ENCODE measurements around the gene PXDC1.
"Not testable (repeated sequence)": the region's sequence is repeated elsewhere in the genome, so short reads cannot be mapped to it uniquely, and the experiment has no call there.

The PXDC1 gene

DNA sequence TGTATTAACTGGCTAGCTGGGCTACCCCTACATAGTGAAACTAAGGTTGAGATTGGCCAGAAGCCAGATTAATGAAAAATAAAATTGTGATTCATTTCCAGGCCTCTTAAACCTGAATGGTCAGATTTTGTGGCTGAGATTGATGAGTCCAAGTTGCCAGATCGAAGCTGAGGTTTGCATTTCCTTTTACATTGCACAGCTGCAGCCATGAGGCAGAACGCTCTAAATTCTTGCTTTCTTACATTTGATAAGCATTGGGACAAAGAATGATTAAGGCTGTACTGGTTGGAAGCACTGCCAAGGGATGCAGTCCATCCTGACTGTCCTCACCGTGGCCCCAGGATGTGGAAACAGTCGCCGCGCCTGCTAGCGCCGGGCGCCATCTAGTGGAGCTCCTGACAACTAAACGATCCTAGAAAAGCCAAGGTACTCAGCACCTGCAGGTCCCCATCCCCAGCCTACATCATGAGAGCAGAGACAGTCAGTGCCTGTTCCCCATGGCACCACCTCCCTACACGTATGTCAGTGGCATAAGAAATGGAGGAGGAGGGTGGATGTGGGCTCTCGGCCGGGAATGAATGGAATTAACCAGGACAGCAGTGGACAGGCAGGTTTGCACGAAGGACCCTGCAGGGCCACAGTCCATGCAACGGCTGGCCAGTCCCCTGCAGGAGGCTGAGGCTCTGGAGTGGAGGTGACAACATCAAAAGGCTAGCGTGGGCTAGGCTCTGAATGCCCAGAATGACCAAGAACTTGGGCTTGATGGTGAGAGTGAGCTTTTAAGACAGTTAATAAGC, 19.0 kb downstream of the PXDC1 start:
- DNase-seq (ENCODE audit: low read depth in 3 of 3) = peak; percentile 26 to 61 (median 36)

DNA sequence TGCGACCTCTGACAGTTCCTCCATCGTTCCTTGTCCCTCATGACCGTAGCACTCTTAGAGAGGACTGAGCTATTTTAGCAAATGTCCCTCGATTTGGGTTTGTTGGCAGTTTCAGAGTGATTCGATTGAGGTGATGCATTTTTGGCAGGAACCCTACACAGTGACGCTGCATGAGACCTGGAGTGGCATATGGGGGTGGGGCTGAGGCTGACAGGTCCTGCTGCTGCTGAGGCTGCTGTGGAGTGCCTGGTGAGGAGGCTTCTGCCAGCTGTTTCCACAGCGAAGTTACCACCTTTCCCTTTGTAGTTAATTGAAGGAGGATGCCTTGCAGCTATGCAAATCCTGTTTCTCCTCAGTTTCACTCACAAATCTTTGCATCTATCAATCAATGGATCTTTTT, 19.8 kb downstream of the PXDC1 start:
- DNase-seq (ENCODE audit: low read depth in 3 of 3) = no peak

DNA sequence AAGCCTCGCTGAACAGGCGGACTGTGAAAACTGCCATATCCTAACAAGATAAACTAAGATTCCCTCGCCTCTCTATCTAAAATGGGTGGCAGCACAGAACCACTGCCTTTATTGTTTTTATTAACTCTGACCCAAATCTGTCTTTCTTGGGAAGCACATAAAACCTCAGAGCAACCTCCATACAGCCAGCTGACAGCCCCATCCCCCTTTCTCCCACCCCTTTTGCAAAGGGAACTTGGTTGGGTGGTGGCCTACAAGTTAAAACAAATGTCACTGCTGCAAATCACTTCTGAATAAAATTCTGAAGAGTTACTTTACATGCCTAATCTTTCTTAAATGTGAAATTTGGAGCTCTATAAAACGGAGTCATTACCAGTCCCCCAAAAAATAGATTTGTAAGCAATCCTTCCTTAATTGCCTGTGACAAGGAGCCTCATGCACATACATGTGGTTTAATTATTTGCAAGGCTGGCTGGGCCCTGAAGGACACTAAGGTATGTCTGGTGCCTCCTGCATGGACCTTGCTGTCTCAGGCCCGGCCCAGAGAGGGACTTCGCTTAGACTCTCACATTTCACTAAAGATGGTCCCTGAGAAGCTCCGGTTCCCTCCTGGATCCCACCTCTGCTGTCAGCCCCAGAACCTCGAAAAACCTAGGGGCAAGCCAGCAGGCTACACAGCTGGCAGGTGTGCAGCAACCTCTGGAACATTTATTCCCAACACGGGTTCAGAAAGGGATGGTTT, 21.7 kb downstream of the PXDC1 start:
- no peak for DNase-seq (ENCODE audit: low read depth in 3 of 3)

DNA sequence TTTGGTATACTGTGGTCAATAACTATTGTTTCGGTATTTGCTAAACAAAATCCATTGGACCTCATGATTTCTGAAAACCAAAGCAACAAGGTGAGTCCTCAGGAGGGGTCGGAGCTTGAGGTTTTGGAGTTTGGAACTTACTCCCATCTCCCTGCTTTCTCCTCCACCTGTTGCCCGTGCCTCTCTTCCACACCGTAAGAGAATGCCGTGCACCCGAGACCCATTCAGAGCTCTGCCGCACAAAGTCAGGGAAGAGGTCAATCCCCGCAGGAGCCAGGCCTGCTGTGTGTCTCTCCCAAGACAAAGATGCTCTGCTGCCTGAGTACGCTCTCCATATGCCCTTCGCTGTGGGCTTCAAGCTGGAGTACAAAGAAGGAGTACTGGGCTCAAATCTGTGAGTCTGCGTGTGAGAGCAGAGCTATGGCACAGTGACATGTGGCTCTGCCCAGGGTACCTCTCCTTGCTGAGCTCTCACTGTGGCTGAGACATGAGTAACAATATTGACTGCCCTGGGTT, 23.9 kb downstream of the PXDC1 start:
- DNase-seq (ENCODE audit: low read depth in 3 of 3) = no peak

DNA sequence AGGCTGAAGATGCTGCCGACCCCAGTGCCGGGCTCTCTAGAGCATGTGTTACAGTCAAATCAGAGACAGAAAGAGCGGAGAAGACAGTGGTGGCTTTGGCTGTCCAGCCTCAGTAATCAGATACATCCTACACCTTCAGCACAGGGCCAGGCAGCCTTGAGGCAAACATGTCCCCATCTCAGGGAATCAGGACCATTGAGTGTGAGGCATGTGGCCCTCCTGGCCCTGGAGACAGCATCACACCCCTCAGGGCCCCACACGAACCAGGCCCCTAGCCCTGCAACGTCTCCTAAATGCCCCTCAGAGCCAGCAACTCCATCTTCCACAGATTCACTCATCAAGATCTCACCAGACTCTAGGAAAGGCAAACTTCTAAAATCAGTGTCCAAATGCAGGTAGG, 24.5 kb downstream of the PXDC1 start:
- no peak for DNase-seq (ENCODE audit: low read depth in 3 of 3)

DNA sequence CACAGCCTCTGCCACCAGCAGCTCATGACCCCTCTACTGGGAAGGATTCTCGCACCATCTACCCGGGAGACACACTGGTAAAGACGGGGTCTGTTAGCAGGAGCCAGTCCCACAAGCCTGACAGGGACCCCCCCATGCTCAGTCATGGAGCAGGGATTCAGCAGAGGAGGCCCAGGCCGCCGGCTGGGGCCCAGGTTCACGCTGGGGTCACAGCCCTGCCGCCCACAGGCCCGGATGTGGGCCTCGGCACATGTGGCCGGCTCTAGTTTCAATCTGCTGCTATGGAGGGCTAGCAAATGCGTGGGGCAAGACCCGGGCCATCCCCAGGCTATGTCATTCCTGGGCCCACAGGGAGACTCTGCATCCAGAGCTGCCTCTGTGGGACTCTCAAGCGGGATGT, 25.1 kb downstream of the PXDC1 start:
- no peak for DNase-seq (ENCODE audit: low read depth in 3 of 3)

DNA sequence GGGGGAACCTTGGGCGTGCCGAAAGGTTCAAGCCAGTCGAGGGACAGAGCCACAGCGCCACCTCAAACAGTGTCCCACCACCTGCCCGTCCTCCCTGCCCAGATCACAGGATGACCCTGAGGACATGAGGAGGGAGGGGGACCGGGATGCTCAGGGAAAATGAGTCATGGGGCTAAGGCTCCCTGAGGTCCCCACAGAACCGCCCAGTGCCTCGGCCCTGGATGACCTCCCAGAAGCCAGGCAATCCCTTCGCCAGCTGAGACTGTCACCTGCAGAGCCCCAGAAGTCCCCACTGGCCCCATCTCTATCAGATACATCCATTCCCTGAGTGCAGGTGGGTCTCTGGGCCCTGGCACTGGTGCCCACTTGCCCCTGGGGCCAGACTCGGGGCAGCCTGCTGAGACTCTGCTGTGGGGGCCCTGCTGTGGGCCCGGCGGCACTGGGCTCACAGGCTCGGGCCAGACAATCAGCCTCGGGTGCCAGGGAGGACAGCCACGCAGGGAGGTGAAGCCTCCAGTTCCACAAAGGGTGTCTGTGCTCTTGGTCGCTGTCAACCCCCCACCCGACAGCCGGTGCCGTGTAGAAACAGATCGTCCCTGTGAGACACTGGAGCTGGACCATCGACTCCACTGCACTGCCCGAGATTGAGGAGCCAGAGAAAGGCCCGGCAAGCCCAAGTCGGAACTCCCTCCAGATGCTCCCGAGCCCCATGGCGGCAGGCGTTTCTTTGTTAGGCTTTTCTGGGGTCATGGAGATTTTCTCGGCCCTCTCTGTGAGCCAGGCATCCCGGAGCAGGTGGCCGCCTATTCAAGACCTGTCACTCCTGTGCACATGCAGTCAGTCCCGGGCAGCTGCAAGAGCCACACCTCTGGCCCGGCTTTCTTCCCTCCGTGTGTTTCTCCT, 26.1 kb downstream of the PXDC1 start:
- DNase-seq (ENCODE audit: low read depth in 3 of 3) = no peak

DNA sequence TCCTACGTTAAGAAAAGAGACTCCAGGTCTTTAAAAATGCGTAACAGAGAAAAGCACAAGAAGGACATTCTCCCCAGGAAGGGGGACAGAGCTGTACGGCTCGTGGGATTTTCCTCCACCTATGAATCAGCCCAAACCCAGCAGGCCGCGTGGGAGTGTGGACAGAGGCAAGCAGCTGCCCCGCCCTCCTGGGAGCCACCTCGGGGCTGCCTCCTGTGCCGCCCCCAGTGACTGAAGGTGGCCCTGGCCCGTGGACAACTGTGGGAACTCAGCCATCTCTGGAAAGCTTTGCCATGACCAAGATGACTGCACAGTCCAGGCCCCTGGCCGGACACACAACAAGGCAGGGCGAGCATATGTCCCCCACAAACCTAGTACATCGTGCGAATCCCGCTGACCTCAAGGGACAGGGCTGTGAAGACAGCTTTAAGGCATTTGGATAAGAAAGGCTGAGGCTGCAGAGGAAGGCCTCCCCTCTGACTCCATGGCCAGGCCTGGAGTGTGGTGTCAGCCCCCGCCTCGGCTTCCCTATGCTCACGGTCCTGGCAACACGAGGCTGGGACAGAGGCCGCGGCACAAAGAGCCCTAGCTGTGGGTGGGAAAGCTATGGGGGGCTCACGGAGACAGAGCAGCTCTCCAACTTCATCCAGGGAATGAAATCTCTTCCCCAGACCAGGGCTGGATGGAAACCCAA, 26.9 kb downstream of the PXDC1 start:
- DNase-seq (ENCODE audit: low read depth in 3 of 3) = no peak

DNA sequence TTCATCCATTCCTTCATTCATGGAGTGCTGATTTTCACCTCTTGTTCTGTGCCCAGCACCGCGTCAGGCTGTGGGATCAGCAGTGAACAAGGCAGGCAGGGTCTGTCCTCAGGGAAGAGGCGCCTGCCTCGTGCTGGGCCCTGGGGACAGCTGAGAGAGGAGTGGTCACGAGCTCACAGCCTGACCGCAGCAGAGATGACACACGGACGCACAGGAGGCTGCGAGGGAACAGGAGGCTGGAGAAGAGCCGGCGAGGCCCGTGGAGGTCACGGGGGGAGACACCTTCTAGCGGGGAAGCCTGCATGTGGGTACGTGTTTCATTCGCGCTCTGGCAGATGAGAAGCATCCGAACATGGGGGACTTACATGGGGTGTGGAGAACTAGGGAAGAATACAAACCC, 27.5 kb downstream of the PXDC1 start:
- DNase-seq (ENCODE audit: low read depth in 3 of 3) = no peak

DNA sequence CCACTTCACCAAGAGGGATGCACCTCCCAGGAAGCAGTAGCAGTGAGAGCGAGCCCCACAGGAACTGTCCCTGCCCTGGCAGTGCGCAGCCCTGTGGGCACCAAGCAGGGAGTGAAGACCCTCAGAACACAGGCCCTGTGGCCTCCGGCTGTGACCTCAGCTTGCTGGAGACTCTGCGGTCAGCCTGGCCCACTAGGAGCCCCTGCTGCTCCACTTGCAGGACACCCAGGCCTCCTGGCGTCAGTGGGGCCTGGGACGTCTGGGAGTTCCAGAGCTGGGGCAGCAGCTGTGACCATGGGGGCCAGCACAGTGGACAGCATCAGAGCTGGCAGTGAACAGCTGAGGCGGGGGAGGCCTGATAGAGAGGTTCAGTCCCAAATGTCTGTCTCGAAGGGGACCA, 28.3 kb downstream of the PXDC1 start:
- DNase-seq (ENCODE audit: low read depth in 3 of 3) = no peak

DNA sequence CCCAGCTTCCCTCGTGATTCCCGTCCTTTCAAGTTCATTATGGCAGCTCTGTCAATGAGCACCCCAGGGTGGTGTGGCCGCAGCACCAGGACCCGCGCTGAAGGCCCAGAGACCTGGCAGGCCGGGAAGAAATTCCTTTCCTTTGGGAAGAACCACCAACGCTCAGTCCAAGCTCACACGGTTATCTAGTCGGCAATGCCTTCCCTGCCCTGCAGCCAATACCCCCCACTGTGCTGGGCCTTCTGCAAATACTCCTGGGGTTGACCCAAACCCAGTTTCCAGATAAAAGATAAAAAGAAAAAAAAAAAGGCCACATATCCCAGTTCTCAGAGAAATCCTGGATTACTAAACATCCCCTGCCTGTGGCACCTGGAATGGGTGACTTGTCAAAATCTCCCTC, 28.7 kb downstream of the PXDC1 start:
- DNase-seq (ENCODE audit: low read depth in 3 of 3) = no peak

DNA sequence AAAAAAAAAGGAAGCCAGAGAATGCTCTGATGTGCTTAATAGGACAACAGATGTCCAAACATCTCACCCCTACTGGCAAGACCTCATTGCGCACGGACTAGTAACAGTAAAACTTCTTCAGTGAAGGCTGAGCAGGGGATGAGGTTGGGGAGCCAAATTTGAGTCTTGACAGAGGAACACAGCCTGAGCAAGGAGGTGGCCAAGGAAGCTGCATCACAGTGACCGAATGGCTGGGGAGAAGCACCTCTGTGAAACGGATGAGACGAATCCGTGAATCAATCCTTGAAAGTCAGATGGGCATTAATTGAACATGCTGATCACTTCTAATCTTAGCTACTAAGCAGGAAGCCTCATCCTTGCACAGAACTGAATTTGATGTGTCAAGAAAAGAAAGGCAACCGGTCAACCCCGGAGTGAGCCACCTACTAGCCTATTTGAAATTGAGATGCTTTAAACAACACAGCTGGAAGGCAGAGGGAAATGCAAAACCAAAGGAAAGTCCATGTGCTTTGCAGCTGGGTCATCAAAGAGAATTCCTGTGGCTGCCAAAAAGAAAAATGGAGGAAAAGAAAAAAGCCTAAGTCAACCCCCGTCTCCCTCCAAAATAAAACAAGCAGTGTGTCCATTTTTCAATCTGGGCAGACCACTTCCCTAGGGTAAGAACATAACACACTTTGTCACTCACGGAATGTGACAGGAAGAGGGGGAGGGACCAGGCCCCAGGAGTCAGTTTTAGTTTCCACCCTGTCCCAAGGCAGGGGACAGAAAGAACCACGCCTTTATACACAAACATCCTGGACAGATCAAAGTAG, 29.5 kb downstream of the PXDC1 start:
- DNase-seq (ENCODE audit: low read depth in 3 of 3) = no peak

DNA sequence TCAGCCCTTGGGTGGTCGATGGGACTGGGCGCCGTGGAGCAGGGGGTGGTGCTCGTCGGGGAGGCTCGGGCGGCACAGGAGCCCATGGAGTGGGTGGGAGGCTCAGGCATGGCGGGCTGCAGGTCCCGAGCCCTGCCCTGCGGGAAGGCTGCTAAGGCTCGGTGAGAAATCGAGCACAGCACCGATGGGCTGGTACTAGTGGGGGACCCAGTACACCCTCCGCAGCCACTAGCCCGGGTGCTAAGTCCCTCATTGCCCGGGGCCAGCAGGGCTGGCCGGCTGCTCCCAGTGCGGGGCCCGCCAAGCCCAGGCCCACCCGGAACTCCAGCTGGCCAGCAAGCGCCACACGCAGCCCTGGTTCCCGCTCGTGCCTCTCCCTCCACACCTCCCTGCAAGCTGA, 30.7 kb downstream of the PXDC1 start:
- not testable (repeated sequence) for DNase-seq (ENCODE audit: low read depth in 3 of 3)

DNA sequence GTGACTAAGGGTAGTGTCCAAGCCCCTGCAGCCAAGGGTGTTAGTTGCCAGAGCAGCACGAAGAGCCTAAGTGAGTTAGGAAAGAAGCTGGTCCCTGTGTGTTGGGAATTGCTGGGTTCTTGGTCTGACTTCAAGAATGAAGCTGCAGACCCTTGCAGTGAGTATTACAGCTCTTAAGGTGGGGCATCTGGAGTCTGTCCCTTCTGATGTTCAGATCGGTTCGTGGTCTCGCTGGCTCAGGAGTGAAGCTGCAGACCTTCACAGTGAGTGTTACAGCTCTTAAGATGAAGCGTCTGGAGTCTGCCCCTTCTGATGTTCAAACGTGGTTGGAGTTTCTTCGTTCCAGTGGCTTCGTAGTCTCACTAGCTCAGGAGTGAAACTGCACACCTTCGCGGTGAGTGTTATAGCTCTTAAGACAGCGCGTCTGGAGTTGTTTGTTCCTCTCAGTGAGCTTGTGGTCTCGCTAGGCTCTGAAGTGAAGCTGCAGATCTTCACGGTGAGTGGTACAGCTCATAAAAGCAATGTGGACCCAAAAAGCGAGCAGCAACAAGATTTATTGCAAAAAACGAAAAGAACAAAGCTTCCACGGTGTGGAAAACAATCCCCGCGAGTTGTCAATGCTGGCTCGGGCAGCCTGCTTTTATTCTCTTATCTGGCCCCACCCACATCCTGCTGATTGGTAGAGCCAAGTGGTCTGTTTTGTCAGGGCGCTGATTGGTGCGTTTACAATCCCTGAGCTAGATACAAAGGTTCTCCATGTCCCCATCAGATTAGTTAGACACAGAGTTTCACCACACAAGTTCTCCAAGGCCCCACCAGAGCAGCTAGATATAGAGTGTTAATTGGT, 31.8 kb downstream of the PXDC1 start:
- no peak for DNase-seq (ENCODE audit: low read depth in 3 of 3)

DNA sequence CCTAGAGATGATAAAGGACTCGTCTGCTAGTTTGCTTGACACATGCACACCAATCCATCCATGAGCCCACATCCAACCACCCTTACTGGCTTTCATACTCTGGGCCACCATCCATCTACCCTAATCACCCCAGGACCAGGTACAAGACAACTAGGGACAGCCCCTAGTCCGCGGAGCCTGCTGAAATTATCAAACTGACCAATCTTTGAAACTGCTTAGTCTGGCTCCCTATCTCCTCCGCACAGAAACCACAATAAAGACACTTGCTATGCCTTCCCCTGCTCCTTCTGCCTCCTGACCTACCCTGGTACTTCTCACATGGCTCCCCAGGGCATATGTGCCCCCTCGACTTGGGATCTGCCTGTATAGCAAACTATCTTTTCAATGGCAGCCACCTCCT, 33.1 kb downstream of the PXDC1 start:
- no peak for DNase-seq (ENCODE audit: low read depth in 3 of 3)

DNA sequence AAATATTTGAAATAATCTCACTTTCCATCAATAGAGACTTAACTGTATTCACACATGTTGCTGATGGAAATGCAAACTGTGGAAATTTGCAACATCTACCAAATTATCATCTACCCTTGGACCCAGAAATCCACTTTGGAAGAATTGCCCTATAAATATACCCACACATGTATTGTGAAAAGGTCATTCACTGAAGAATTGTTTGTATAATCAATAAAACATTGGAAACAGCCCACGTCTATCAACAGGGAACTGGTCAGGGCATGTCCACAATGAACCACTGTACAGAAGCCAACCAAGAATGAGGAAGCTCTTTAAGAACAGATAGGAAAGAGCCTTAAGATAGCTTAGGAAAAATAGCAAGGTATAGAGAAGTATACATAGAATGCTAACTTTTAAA, 36.2 kb downstream of the PXDC1 start:
- no peak for DNase-seq (ENCODE audit: low read depth in 3 of 3)

DNA sequence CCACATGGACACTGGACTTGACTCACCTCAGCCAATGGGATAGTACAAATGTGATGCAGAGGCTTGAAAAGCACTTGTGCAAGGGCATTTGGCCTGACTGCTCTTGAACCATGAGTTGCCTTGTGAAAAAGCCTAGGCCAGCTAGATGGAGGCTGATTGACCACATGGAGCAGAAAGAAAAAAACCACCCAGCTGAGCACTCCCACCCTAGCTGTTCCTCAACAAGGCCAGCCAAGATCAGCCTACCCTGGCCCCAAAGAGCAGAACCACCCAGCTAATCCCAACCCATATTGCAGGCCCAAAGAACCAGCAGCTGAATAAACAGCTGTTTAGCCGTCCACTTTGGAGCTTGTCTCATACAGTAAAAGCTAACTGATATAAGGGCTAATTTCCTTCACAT, 36.7 kb downstream of the PXDC1 start:
- no peak for DNase-seq (ENCODE audit: low read depth in 3 of 3)

DNA sequence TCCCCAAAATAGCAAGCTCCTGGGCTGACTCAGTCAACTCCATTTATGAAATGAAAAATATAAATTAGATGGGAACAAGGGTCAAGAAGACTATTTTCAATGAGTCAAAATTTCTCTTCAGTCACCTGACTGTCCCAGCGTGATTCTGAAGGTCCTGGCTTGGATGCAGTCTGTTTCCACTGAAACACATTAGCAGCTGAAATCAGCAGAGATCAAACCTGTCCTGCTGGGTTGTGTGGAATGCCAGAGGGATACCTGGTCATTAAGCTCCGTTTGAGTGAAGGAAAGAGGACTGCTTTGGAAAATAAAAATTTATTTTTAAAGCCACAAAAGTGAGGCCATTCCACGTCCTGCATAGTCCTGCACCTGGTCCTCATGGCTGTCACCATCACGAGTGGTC, 37.4 kb downstream of the PXDC1 start:
- DNase-seq (ENCODE audit: low read depth in 3 of 3) = no peak

DNA sequence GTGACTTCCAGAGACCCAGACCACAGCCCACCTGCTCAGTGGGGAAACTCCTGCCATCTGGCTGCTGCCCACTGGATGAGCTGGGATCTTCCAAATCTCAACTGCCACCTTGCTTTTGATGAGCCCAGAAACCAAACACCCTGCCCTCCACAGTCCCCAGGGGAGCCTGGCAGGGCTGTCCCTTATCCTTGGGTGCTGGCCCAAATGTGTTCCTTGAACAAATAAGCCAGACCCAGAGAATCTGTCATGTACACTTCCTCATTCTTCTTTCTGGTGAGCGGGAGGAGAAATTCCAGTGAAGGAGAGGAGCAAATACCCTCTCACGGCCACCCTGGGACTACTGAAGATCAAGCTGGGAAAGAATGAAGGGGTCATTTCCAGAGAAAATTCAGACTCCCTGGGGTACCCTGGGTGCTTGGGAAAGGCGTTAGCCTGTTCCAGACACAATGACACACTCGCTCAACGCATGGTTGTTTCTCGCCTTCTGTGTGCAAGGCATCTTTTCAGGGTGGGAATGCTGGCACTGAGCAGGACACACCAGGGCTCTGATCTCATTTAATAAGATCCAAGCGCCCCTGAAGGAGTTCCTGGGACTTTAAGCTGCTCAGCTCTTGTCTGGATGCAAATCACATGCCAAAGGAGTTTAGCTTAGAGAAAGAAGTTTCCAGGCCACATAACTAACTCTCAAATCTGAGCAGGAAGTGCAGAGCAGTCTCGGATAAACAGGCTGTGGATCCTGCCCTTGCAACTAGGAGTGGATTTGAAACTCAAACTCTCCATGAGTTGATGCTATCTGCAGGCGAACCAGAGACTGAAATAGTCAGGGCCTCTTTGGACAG, 38.5 kb downstream of the PXDC1 start:
- DNase-seq (ENCODE audit: low read depth in 3 of 3) = no peak

All from stimulated activated CD4-positive, alpha-beta T cell treated with anti-CD3 and anti-CD28 coated beads, TNF-alpha, amount 100 ng/mL, for 24 hours (primary cell).